ENCODE measurements around the gene MLLT10.

The MLLT10 gene

DNA sequence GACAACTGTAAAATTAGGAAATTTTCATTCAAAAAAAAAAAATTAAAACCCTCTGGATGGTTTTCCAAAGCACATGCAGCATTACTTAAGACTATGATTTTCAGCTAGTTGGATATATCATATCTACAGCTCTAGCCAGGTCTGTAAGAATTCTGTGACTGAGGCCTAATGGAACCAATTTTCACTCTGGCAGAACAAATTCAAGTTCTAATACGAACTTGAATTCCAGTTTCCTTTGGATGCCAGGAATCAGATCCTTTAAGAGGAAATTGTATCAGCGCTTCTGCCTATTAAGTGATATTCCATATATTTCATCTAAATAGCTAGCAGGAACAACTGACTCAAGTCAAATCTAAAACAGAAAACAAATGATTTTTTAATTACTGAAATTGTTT is 43.3 kb upstream of the MLLT10 start:
- Histone ChIP-seq H3K27me3 (ENCODE audit: insufficient read depth, low read length, poor library complexity) (no peaks in the 10 kb centered on the region), H3K4me2 (ENCODE audit: low read length) (no peak overlapping the region), H3K9ac (ENCODE audit: low read length) (no peak overlapping the region), H3K4me1 (ENCODE audit: control insufficient read depth, low read depth, low read length) (no peaks in the 10 kb centered on the region), H3K79me1 (ENCODE audit: low read length) (no peaks in the 10 kb centered on the region), H4K8ac (ENCODE audit: low read depth, low read length) (no peak overlapping the region), H2AK5ac (ENCODE audit: low read length) (no peak overlapping the region), H3K4me3 (ENCODE audit: low read length) (no peak overlapping the region), H4K5ac (ENCODE audit: low read length) (no peak overlapping the region), H3K23ac (ENCODE audit: low read length) (no peak overlapping the region), H3K36me3 (ENCODE audit: control insufficient read depth, insufficient read depth, low read length) (no peaks in the 10 kb centered on the region), H3K27ac (ENCODE audit: low read depth, low read length) (no peak overlapping the region), H3K18ac (ENCODE audit: low read length) (no peak overlapping the region), H2BK15ac (replicated peaks; ENCODE audit: low read depth) (no peak overlapping the region), H3K79me2 (ENCODE audit: control insufficient read depth, insufficient read depth, low read length) (peaks cover 3% of the 10 kb centered on the region), H3K4ac (ENCODE audit: low read depth, low read length) (no peak overlapping the region), H3K56ac (ENCODE audit: low read length) (no peak overlapping the region), H2BK5ac (ENCODE audit: low read length) (no peak overlapping the region), H2BK120ac (ENCODE audit: low read depth, low read length) (no peak overlapping the region)
- no CpG with 5 or more reads among the region's 2 CpGs for WGBS (ENCODE audit: extremely low coverage, insufficient coverage, low lambda C conversion rate)
- DNase-seq, result no peak

GRCh38 chr10:21492421-21492820 is 41.6 kb upstream of the MLLT10 start:
- H3K9ac ChIP-seq (ENCODE audit: low read length), result no peak overlapping the region
- H3K79me2 ChIP-seq (ENCODE audit: control insufficient read depth, insufficient read depth, low read length), result peaks cover 5% of the 10 kb centered on the region
- no peak for DNase-seq
- no peak overlapping the region for H4K8ac ChIP-seq (ENCODE audit: low read depth, low read length)
- H3K4me1 ChIP-seq (ENCODE audit: control insufficient read depth, low read depth, low read length), result no peaks in the 10 kb centered on the region
- WGBS (ENCODE audit: extremely low coverage, insufficient coverage, low lambda C conversion rate), result no CpG with 5 or more reads among the region's 3 CpGs
- no peak overlapping the region for H2BK120ac ChIP-seq (ENCODE audit: low read depth, low read length)
- H3K4me3 ChIP-seq (ENCODE audit: low read length), result no peak overlapping the region
- no peak overlapping the region for H2BK15ac ChIP-seq (replicated peaks; ENCODE audit: low read depth)
- H3K23ac ChIP-seq (ENCODE audit: low read length), result no peak overlapping the region
- H3K36me3 ChIP-seq (ENCODE audit: control insufficient read depth, insufficient read depth, low read length), result no peaks in the 10 kb centered on the region
- no peak overlapping the region for H2BK5ac ChIP-seq (ENCODE audit: low read length)
- H3K4me2 ChIP-seq (ENCODE audit: low read length), result no peak overlapping the region
- no peak overlapping the region for H3K27ac ChIP-seq (ENCODE audit: low read depth, low read length)
- no peak overlapping the region for H2AK5ac ChIP-seq (ENCODE audit: low read length)
- no peaks in the 10 kb centered on the region for H3K79me1 ChIP-seq (ENCODE audit: low read length)
- H3K4ac ChIP-seq (ENCODE audit: low read depth, low read length), result no peak overlapping the region
- no peaks in the 10 kb centered on the region for H3K27me3 ChIP-seq (ENCODE audit: insufficient read depth, low read length, poor library complexity)
- no peak overlapping the region for H3K18ac ChIP-seq (ENCODE audit: low read length)
- H4K5ac ChIP-seq (ENCODE audit: low read length), result no peak overlapping the region
- H3K56ac ChIP-seq (ENCODE audit: low read length), result no peak overlapping the region

DNA sequence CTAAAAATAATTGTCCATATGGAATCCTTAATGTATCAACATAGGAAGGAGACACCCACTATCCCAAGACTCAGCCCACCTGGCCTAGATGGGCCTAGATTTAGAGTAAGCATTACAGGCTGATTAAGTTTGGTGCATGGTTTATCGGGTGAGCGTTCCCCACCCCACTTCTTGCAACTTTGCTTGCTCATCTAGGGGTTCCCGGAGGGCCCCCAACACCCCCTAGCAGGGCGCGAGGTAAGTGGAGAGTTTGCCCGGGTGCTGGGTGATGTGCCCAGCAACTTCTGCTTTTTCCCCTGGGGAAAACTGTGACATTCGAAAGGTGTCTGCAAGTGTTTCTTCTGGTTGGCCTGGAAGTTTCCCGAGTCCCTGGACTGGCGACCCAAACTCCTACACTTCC is 40.2 kb upstream of the MLLT10 start:
- no CpG with 5 or more reads among the region's 9 CpGs for WGBS (ENCODE audit: extremely low coverage, insufficient coverage, low lambda C conversion rate)
- DNase-seq, result peak; percentile 30
- H3K79me2 ChIP-seq (ENCODE audit: control insufficient read depth, insufficient read depth, low read length), result peaks cover 5% of the 10 kb centered on the region
- no peak overlapping the region for H3K27ac ChIP-seq (ENCODE audit: low read depth, low read length)
- peak overlapping the region; percentile 92 for H3K9ac ChIP-seq (ENCODE audit: low read length)
- no peak overlapping the region for H3K4me3 ChIP-seq (ENCODE audit: low read length)
- H2AK5ac ChIP-seq (ENCODE audit: low read length), result no peak overlapping the region
- H3K36me3 ChIP-seq (ENCODE audit: control insufficient read depth, insufficient read depth, low read length), result no peaks in the 10 kb centered on the region
- peak overlapping the region; percentile 95 for H3K56ac ChIP-seq (ENCODE audit: low read length)
- H2BK5ac ChIP-seq (ENCODE audit: low read length), result no peak overlapping the region
- no peak overlapping the region for H3K23ac ChIP-seq (ENCODE audit: low read length)
- no peaks in the 10 kb centered on the region for H3K27me3 ChIP-seq (ENCODE audit: insufficient read depth, low read length, poor library complexity)
- H4K8ac ChIP-seq (ENCODE audit: low read depth, low read length), result no peak overlapping the region
- H3K4me1 ChIP-seq (ENCODE audit: control insufficient read depth, low read depth, low read length), result no peaks in the 10 kb centered on the region
- H3K4ac ChIP-seq (ENCODE audit: low read depth, low read length), result peak overlapping the region; percentile 18
- H2BK120ac ChIP-seq (ENCODE audit: low read depth, low read length), result peak overlapping the region; percentile 31
- H3K4me2 ChIP-seq (ENCODE audit: low read length), result peak overlapping the region; percentile 77
- H3K18ac ChIP-seq (ENCODE audit: low read length), result peak overlapping the region; percentile 15
- H2BK15ac ChIP-seq (replicated peaks; ENCODE audit: low read depth), result no peak overlapping the region
- H3K79me1 ChIP-seq (ENCODE audit: low read length), result no peaks in the 10 kb centered on the region
- H4K5ac ChIP-seq (ENCODE audit: low read length), result no peak overlapping the region

DNA sequence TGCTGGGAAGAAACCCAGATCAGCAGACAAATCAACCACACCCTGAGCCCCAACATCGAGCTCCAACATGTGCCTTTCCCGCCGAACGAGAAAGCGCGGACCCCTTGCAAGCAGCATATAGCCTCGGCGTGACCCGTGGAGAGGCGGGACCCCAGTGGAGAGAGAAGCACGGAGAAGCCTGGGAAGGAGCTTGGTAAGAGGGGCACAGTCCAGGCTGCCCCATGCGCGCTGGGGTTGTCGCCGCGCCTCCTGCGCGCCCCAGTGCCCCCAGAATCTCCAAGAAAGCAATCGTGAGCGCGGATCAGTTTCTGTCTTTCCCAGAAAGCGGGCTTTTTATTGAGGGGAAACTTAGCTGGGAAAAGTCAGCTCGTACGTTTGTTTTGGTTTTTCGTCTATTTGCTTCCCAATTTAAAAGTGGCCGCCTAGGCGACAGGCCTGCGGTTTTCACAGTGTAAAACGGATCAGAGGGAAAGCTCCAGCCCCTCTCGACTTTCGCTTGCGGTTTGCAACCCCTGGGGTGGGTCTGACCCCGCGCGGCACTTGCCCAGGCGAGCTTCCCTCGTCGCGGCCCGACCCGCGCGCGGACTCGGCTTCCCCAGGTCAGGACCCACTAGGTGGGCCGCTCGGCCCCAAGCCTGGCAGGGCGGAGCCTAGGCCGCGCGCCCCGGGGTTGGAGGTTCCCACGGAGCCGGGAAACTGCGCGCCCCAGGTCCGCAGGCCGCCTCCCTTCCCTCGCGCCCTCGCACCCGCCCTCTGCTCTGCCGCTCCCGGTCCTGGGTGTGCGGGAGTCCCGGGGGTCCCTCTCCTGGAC is 39.6 kb upstream of the MLLT10 start:
- Histone ChIP-seq H2AK5ac (ENCODE audit: low read length) (no peak overlapping the region), H3K23ac (ENCODE audit: low read length) (peak overlapping the region; percentile 1), H2BK120ac (ENCODE audit: low read depth, low read length) (peak overlapping the region; percentile 2), H3K4me3 (ENCODE audit: low read length) (peak overlapping the region; percentile 76), H3K56ac (ENCODE audit: low read length) (peak overlapping the region; percentile 95), H3K27ac (ENCODE audit: low read depth, low read length) (peak overlapping the region; percentile 54), H3K79me2 (ENCODE audit: control insufficient read depth, insufficient read depth, low read length) (peaks cover 5% of the 10 kb centered on the region), H4K8ac (ENCODE audit: low read depth, low read length) (no peak overlapping the region), H3K36me3 (ENCODE audit: control insufficient read depth, insufficient read depth, low read length) (no peaks in the 10 kb centered on the region), H4K5ac (ENCODE audit: low read length) (no peak overlapping the region), H3K79me1 (ENCODE audit: low read length) (no peaks in the 10 kb centered on the region), H3K9ac (ENCODE audit: low read length) (peak overlapping the region; percentile 92), H3K4me1 (ENCODE audit: control insufficient read depth, low read depth, low read length) (peaks cover under 1% of the 10 kb centered on the region), H2BK5ac (ENCODE audit: low read length) (no peak overlapping the region), H3K4ac (ENCODE audit: low read depth, low read length) (peak overlapping the region; percentile 77), H3K18ac (ENCODE audit: low read length) (peak overlapping the region; percentile 15), H3K4me2 (ENCODE audit: low read length) (peak overlapping the region; percentile 77), H2BK15ac (replicated peaks; ENCODE audit: low read depth) (no peak overlapping the region), H3K27me3 (ENCODE audit: insufficient read depth, low read length, poor library complexity) (peaks cover 3% of the 10 kb centered on the region)
- no CpG with 5 or more reads among the region's 66 CpGs for WGBS (ENCODE audit: extremely low coverage, insufficient coverage, low lambda C conversion rate)
- peak; percentile 65 for DNase-seq

DNA sequence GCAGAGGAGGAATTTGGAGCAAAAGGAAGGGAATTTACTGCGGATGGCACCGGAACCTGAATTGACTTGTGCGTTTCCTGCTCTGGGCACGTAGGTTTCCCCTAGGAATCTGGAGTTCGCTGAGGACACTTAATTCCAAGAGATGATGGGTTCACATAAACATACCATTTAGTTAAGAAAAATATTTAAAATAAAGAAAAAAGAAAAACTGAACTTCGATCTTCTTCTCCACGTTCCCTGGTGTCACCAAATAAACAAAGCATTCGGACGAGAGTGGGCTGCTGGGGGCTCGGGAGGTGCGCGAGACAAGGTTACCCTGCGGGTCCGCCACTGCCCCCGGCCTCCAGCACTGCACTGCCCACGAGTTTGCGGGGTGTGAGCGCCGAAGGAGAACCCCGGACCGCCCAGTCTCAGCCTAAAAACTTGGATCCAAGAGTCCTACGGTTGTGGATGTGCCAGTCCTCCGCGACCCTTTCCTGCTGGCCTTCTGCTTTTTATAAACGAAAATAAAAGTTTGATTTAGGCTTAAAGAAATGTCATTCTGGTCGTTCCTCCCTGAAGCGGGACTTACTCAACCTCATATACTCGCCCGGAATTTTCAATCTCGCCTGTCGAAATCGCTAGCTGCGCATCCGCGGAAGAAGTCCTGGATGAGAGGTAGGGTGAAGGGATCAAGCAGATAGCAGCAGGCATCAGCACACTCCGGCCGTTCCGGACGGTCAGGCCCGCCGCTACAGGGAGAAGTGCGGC is 38.9 kb upstream of the MLLT10 start:
- no peaks in the 10 kb centered on the region for H3K36me3 ChIP-seq (ENCODE audit: control insufficient read depth, insufficient read depth, low read length)
- peak overlapping the region; percentile 67 for H3K27ac ChIP-seq (ENCODE audit: low read depth, low read length)
- H3K4me3 ChIP-seq (ENCODE audit: low read length), result peak overlapping the region; percentile 76
- H2BK5ac ChIP-seq (ENCODE audit: low read length), result peak overlapping the region; percentile 54
- peak overlapping the region; percentile 34 for H2BK120ac ChIP-seq (ENCODE audit: low read depth, low read length)
- H3K9ac ChIP-seq (ENCODE audit: low read length), result peak overlapping the region; percentile 92
- peak overlapping the region; percentile 59 for H3K23ac ChIP-seq (ENCODE audit: low read length)
- no peak overlapping the region for H4K8ac ChIP-seq (ENCODE audit: low read depth, low read length)
- peak overlapping the region; percentile 95 for H3K56ac ChIP-seq (ENCODE audit: low read length)
- peak; percentile 25 for DNase-seq
- H3K27me3 ChIP-seq (ENCODE audit: insufficient read depth, low read length, poor library complexity), result peaks cover 3% of the 10 kb centered on the region
- H3K4me1 ChIP-seq (ENCODE audit: control insufficient read depth, low read depth, low read length), result peaks cover 4% of the 10 kb centered on the region
- peak overlapping the region; percentile 77 for H3K4me2 ChIP-seq (ENCODE audit: low read length)
- peaks cover 5% of the 10 kb centered on the region for H3K79me2 ChIP-seq (ENCODE audit: control insufficient read depth, insufficient read depth, low read length)
- no peaks in the 10 kb centered on the region for H3K79me1 ChIP-seq (ENCODE audit: low read length)
- H3K18ac ChIP-seq (ENCODE audit: low read length), result peak overlapping the region; percentile 15
- no CpG with 5 or more reads among the region's 42 CpGs for WGBS (ENCODE audit: extremely low coverage, insufficient coverage, low lambda C conversion rate)
- H4K5ac ChIP-seq (ENCODE audit: low read length), result no peak overlapping the region
- H2AK5ac ChIP-seq (ENCODE audit: low read length), result no peak overlapping the region
- H2BK15ac ChIP-seq (replicated peaks; ENCODE audit: low read depth), result no peak overlapping the region
- peak overlapping the region; percentile 85 for H3K4ac ChIP-seq (ENCODE audit: low read depth, low read length)
